Ovary (tissue), 9 donors: Measurements from ENCODE around the gene RAB9A. TPM values are rescaled to one million over a fixed set of nuclear protein-coding genes. Genes with fewer than 3 reads are reported as not detected.

Experiments used
- DNase-seq, 5 donors: peaks; one replicate each; pipeline ENCODE4 v3.0.0-alpha.2; 2019 to 2020
- H3K27ac ChIP-seq, 2 donors: fragments of 200-600 bp; one replicate each; pipeline versions ENCODE4 v1.5.1 to v1.8.0; 2019 to 2022
- H3K27me3 ChIP-seq: fragments of 200-600 bp; one replicate; pipeline ENCODE4 v1.8.0; 2022
- H3K36me3 ChIP-seq: fragments of 200-600 bp; sonication (generic); one replicate; pipeline ENCODE4 v1.5.1; 2019
- H3K4me1 ChIP-seq: one replicate; pipeline ENCODE4 v1.8.1; 2013; ENCODE audit warnings: mild to moderate bottlenecking, moderate library complexity; ENCODE audit not compliant: insufficient read depth
- H3K4me3 ChIP-seq: fragments of 200-600 bp; sonication (generic); one replicate; pipeline ENCODE4 v1.5.1; 2017
- H3K9me3 ChIP-seq, 2 donors: fragments of 200-600 bp in 1 of 2; sonication (generic) in 1 of 2; one replicate each; pipeline versions ENCODE4 v1.5.1 to v1.8.1; 2013 to 2019; ENCODE audit warnings: mild to moderate bottlenecking in 1 of 2, moderate library complexity in 1 of 2
- EP300 ChIP-seq: sonication (generic); formaldehyde crosslinking; IDR thresholded peaks from one replicate; pipeline ENCODE4 v1.6.1; 2017; ENCODE audit warnings: antibody characterized with exemption
- POLR2A ChIP-seq: fragments of 450-650 bp; IDR thresholded peaks from one replicate; pipeline ENCODE4 v1.6.1; 2017; ENCODE audit warnings: antibody characterized with exemption, mild to moderate bottlenecking, moderate library complexity
- WGBS, 3 donors: extraction: QIAGEN DNeasy Blood & Tissue Kit in 1 of 3; methylation state at CpG; one replicate each; pipeline versions ENCODE4 v1.1.5 to v1.1.7; 2013 to 2017; 5-methylcytosine and 5-hydroxymethylcytosine counted together
- intact Hi-C, 4 donors: fragments of 100-400 bp; cut with DNase I; formaldehyde crosslinking; loops; one replicate each; pipeline versions ENCODE4 v1.11.0 to v1.15.1; 2022 to 2023
- polyA plus RNA-seq, 2 donors: library from polyadenylated mRNA; stranded (reverse); fragments of 200-250 nt in 1 of 2; fragments of 350-450 nt in 1 of 2; fragmentation: Illumina TruSeq in 1 of 2; extraction: RNeasy Lipid Tissue Mini Kit (QIAGEN cat#74804) in 1 of 2; gene quantifications; one replicate each; pipeline ENCODE4 v1.2.3, GENCODE V29; 2013 to 2014
- total RNA-seq, 7 donors: library from RNA; depleted of rRNA in 2 of 7; stranded (reverse); fragments of >200 nt in 2 of 7; fragmentation: NEBNext Ultra II Directional in 3 of 7; extraction: Animal tissue kit (Norgen Biotek cat#: 25700) in 3 of 7; gene quantifications; one replicate each; pipeline versions ENCODE4 v1.1.0 to v1.2.4, GENCODE V29; 2016 to 2023
- TF ChIP-seq, protein P1 (sequence below), 3 donors: fragments of 450-650 bp in 2 of 3; fragments of 200-600 bp in 1 of 3; IDR thresholded peaks; one replicate each; pipeline versions ENCODE4 v1.5.1 to v1.8.0; 2016 to 2022; ENCODE audit warnings: antibody characterized with exemption in 3 of 3, mild to moderate bottlenecking in 1 of 3
- donor health status: DM: no; HTN: no; CAD: no; lungs with moderate emphysema.
- donor health status: DM: no; HTN: no; CAD: no.
- donor health status: Bipolar disorder and iron deficiency.
- donor health status: DM: yes; HTN: yes; CAD: no.
- donor health status: DM: no; HTN: no; CAD: no.
- donor health status: DM: yes; HTN: yes; CAD: no.

Gene RAB9A
- total and polyA plus RNA-seq, 9 donors: 22.3 to 46.3 (median 29.2) TPM

DNA sequence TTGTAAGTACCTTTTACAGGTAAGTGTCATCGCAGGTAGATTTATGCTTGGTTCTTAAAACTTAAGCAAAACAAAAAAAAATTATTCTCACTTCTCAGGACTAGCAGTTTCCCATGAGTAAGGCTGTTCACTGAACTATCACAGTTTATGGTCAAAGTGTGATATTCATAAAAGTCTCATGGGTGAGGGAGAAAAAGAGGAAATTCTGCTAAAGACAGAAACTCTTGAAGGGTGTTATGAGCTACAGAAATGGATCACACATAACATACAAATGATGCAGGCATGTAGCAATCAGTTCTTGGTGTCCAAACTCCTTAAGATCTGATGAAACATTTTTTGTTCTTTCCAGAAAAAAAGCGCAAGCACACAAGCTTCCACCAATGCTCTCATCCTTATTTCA, 8.5 kb downstream of the RAB9A start:
- 94 to 99% (median 95%) methylated on average over 2 of the region's 2 CpGs for WGBS, 3 donors
- intact Hi-C loops: no loop called here
- no peak overlapping the region for H3K27ac ChIP-seq
- H3K4me1 ChIP-seq: peaks cover 12% of the 10 kb centered on the region
- TF ChIP-seq POLR2A: no peak
- TF ChIP-seq EP300: no peak
- TF ChIP-seq, protein P1, sequence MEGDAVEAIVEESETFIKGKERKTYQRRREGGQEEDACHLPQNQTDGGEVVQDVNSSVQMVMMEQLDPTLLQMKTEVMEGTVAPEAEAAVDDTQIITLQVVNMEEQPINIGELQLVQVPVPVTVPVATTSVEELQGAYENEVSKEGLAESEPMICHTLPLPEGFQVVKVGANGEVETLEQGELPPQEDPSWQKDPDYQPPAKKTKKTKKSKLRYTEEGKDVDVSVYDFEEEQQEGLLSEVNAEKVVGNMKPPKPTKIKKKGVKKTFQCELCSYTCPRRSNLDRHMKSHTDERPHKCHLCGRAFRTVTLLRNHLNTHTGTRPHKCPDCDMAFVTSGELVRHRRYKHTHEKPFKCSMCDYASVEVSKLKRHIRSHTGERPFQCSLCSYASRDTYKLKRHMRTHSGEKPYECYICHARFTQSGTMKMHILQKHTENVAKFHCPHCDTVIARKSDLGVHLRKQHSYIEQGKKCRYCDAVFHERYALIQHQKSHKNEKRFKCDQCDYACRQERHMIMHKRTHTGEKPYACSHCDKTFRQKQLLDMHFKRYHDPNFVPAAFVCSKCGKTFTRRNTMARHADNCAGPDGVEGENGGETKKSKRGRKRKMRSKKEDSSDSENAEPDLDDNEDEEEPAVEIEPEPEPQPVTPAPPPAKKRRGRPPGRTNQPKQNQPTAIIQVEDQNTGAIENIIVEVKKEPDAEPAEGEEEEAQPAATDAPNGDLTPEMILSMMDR (IDR thresholded peaks at IDR 0.05): no peak
- no peak for DNase-seq
- no peaks in the 10 kb centered on the region for H3K36me3 ChIP-seq
- H3K4me3 ChIP-seq: no peak overlapping the region
- H3K27me3 ChIP-seq: no peaks in the 10 kb centered on the region
- H3K9me3 ChIP-seq: no peaks in the 10 kb centered on the region

- intact Hi-C loops: no loop called here
- 96 to 97% (median 97%) methylated on average over 1 of the region's 1 CpG for WGBS, 3 donors
- Histone ChIP-seq H3K36me3 (no peaks in the 10 kb centered on the region), H3K4me3 (no peak overlapping the region), H3K9me3 (no peaks in the 10 kb centered on the region), H3K4me1 (peaks cover 9% of the 10 kb centered on the region), H3K27me3 (no peaks in the 10 kb centered on the region), H3K27ac (no peak overlapping the region)
- DNase-seq: no peak
- TF ChIP-seq EP300: no peak
- TF ChIP-seq, protein P1 (IDR thresholded peaks at IDR 0.05): no peak
- no peak for TF ChIP-seq POLR2A
These were observed 9.0 kb downstream of the RAB9A start for GRCh38 chrX:13697976-13698375.

DNA sequence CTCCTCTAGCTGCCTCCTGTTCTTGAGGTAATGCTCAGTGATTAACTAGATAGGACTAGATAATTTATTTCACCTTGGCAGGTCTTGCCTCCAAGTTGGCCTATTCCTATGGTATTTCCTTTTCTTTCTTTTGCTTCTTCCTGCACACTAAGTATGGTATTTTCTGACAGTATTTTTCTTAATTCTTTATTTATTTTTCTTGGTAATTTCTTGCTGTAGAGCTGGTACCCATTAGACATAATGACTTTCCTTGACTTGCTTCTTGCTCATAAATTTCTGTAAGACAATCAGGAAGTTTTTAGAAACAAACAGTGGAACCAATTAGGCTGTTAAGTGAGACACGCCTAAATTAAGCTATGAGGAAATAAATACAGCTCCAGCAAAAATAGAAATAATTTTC, 9.5 kb downstream of the RAB9A start:
- TF ChIP-seq EP300 (no peak), POLR2A (no peak)
- TF ChIP-seq, protein P1 (IDR thresholded peaks at IDR 0.05): no peak
- peaks cover 11% of the 10 kb centered on the region for H3K4me1 ChIP-seq
- no peaks in the 10 kb centered on the region for H3K27me3 ChIP-seq
- intact Hi-C loops: no loop called here
- H3K9me3 ChIP-seq: no peaks in the 10 kb centered on the region
- H3K27ac ChIP-seq: no peak overlapping the region
- H3K4me3 ChIP-seq: no peak overlapping the region
- DNase-seq: no peak
- H3K36me3 ChIP-seq: no peaks in the 10 kb centered on the region
- WGBS, 3 donors: 71 to 90% (median 83%) methylated on average over 1 of the region's 1 CpG

DNA sequence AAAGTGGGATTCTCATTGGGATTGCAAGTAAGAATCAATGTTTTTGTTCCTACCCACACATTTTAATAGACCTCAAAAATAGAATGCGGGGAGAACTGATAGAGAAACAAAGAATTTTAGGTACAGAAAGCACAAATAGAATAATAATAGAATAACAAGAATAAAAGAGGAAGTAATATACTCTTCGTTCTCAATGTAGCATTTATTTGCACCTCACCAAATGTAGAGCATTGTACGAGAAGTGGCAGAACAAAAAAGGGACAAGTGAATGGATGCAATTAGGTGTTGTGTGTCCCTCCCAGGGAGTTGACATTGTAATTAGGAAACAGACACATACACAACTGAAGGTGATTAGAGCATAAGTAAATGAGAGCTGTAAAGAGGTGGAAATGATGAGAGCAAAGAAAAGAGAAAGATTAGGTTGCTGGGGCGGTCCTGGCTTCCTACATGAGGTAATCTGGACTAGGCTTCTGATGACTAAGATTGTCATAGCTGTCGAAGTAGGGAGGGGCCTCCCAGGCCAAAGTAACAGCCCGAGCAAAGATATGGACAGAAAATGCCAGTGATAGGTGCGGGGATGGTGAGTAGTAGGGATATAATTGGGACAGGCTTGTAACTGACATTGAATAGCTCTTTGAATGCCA, 10.4 kb downstream of the RAB9A start:
- no peak for DNase-seq
- no peaks in the 10 kb centered on the region for H3K27me3 ChIP-seq
- WGBS, 3 donors: 83 to 87% (median 85%) methylated on average over 7 of the region's 7 CpGs
- H3K36me3 ChIP-seq: no peaks in the 10 kb centered on the region
- TF ChIP-seq POLR2A: no peak
- no peak for TF ChIP-seq EP300
- TF ChIP-seq, protein P1 (IDR thresholded peaks at IDR 0.05): no peak
- intact Hi-C loops: no loop called here
- H3K4me1 ChIP-seq: peaks cover 8% of the 10 kb centered on the region
- H3K27ac ChIP-seq: no peak overlapping the region
- no peaks in the 10 kb centered on the region for H3K9me3 ChIP-seq
- H3K4me3 ChIP-seq: no peak overlapping the region
